AG09319 (cell line): Measurements from ENCODE around the gene TLL1.

Experiments used
- DNase-seq: peaks from one replicate; pipeline ENCODE4 v3.0.0-alpha.2; 2010; ENCODE audit warnings: low read depth; ENCODE audit errors: extremely low read depth
- CTCF ChIP-seq: IDR thresholded peaks from 2 replicates; pipeline ENCODE4 v1.5.1; 2011; ENCODE audit warnings: low read depth, mild to moderate bottlenecking, inconsistent platforms, low read length, moderate library complexity

Gene TLL1

GRCh38 chr4:165967486-165967885, 94.4 kb downstream of the TLL1 start:
- DNase-seq = no peak
- no peak for TF ChIP-seq CTCF

- no peak for TF ChIP-seq CTCF
- DNase-seq = no peak
Measured at GRCh38 chr4:165970703-165971420, 97.8 kb downstream of the TLL1 start.

- no peak for TF ChIP-seq CTCF
- no peak for DNase-seq
Measured at GRCh38 chr4:165971446-165971845, 98.4 kb downstream of the TLL1 start.

GRCh38 chr4:165971933-165972332, 98.9 kb downstream of the TLL1 start:
- no peak for TF ChIP-seq CTCF
- DNase-seq = no peak

- TF ChIP-seq CTCF = no peak
- DNase-seq = no peak
Measured at GRCh38 chr4:165972747-165973146, 99.7 kb downstream of the TLL1 start.

GRCh38 chr4:165982934-165983333, 109.9 kb downstream of the TLL1 start:
- DNase-seq = no peak
- TF ChIP-seq CTCF = no peak

- DNase-seq = no peak
- TF ChIP-seq CTCF = no peak
Measured at GRCh38 chr4:165986956-165987698, 114.1 kb downstream of the TLL1 start.
